GM23338 (cell line): ENCODE measurements around the gene CYP46A1.
A peak's percentile ranks its signal among the peaks of the same experiment; 100 is the strongest.

Experiments used
- EZH2 ChIP-seq: fragments of 200-600 bp; sonication (generic); IDR thresholded peaks from one replicate; pipeline ENCODE4 v1.8.0; 2017; ENCODE audit warnings: antibody characterized with exemption, mild to moderate bottlenecking, low read depth; ENCODE audit not compliant: unreplicated experiment
- EZH2phosphoT487 ChIP-seq: fragments of 200-600 bp; sonication (generic); IDR thresholded peaks from one replicate; pipeline ENCODE4 v1.8.1; 2018; ENCODE audit warnings: antibody characterized with exemption; ENCODE audit not compliant: unreplicated experiment
- JUNB ChIP-seq: IDR thresholded peaks from one replicate; pipeline ENCODE4 v1.6.1; 2016; ENCODE audit warnings: antibody characterized with exemption; ENCODE audit not compliant: unreplicated experiment
- NANOG ChIP-seq: IDR thresholded peaks from 2 replicates; pipeline ENCODE4 v1.6.1; 2016; ENCODE audit warnings: antibody characterized with exemption, borderline replicate concordance
- POLR2AphosphoS5 ChIP-seq: IDR thresholded peaks from 2 replicates; pipeline ENCODE4 v1.6.1; 2016; ENCODE audit warnings: antibody characterized with exemption, low read depth
- REST ChIP-seq: IDR thresholded peaks from one replicate; pipeline ENCODE4 v1.6.1; 2018; ENCODE audit warnings: antibody characterized with exemption; ENCODE audit not compliant: unreplicated experiment
- ZNF331 ChIP-seq: fragments of 250-450 bp; sonication (Bioruptor Pico); IDR thresholded peaks from 2 replicates; pipeline ENCODE4 v1.5.0; 2020; ENCODE audit warnings: low read depth, mild to moderate bottlenecking, moderate library complexity
- TF ChIP-seq, protein P1 (sequence below), 2 experiments: fragments of 200-600 bp in 1 of 2; sonication (generic) in 1 of 2; conservative IDR thresholded peaks; 2 replicates each; pipeline versions ENCODE4 v1.5.1 to v1.6.1; 2016 to 2017; ENCODE audit warnings: antibody characterized with exemption in 2 of 2, low read depth in 2 of 2, mild to moderate bottlenecking in 2 of 2, moderate library complexity in 1 of 2

- TF ChIP-seq EZH2phosphoT487, result no peak
- TF ChIP-seq, protein P1, sequence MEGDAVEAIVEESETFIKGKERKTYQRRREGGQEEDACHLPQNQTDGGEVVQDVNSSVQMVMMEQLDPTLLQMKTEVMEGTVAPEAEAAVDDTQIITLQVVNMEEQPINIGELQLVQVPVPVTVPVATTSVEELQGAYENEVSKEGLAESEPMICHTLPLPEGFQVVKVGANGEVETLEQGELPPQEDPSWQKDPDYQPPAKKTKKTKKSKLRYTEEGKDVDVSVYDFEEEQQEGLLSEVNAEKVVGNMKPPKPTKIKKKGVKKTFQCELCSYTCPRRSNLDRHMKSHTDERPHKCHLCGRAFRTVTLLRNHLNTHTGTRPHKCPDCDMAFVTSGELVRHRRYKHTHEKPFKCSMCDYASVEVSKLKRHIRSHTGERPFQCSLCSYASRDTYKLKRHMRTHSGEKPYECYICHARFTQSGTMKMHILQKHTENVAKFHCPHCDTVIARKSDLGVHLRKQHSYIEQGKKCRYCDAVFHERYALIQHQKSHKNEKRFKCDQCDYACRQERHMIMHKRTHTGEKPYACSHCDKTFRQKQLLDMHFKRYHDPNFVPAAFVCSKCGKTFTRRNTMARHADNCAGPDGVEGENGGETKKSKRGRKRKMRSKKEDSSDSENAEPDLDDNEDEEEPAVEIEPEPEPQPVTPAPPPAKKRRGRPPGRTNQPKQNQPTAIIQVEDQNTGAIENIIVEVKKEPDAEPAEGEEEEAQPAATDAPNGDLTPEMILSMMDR (conservative IDR thresholded peaks at IDR 0.05; ENCODE audit: low read depth in 2 of 2), result peak in 1 of 2 experiments; percentile 67; a peak in 3 of 4 replicates
- TF ChIP-seq POLR2AphosphoS5, result no peak
- TF ChIP-seq EZH2, result no peak
- no peak for TF ChIP-seq JUNB
- no peak for TF ChIP-seq REST
- TF ChIP-seq ZNF331 (CRISPR knock-in tag), result no peak
- TF ChIP-seq NANOG, result no peak
Observed at GRCh38 chr14:99744199-99744872, 60.2 kb downstream of the CYP46A1 start.
